Measurements from ENCODE around the gene RPL10. TPM values are rescaled to one million over a fixed set of nuclear protein-coding genes. Genes with fewer than 3 reads are reported as not detected.

RPL10 gene
- polyA plus RNA-seq (ENCODE audit: insufficient read length in 4 of 4), result 1,000 to 10,000 TPM; 3,011 to 4,069 (median 3,093) TPM

DNA sequence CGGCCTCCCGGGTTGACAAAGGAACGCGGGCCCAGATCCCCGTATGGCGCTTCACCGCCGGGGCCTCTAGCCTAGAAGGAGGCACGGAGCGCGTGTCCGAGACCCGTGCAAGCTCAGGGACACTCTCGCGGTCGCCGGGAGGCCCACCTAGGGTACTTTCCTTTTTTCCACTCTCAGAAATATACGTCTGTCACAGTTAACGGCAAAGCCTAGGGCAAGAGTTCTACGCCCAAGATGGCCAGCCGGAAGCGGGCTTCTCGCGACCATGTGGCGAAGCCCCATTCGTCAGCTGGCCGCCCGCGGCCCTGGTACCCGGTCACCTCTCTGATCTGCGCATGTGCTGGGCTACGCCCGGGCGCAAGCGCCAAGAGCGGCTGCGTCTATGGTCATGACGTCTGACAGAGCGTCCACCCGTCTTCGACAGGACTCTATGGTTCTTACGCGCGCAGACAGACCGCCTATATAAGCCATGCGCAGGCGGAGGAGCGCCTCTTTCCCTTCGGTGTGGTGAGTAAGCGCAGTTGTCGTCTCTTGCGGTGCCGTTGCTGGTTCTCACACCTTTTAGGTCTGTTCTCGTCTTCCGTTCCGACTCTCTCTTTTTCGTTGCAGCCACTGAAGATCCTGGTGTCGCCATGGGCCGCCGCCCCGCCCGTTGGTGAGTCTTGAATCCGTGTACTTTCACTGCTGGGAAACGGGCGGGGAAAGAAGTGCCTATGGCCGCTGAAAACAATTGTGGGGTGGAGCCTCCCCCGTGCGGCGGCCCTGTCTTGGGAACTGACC lies at the start of gene RPL10:
Gene RPL10 (plus strand): TSS at position 490 of the 780 bp plus-strand sequence. CDS start 143 bp downstream, at position 633.
- peak; percentile 70 to 88 (median 80) for DNase-seq (ENCODE audit: low read depth in 4 of 4, low spot score in 2 of 4)

DNA sequence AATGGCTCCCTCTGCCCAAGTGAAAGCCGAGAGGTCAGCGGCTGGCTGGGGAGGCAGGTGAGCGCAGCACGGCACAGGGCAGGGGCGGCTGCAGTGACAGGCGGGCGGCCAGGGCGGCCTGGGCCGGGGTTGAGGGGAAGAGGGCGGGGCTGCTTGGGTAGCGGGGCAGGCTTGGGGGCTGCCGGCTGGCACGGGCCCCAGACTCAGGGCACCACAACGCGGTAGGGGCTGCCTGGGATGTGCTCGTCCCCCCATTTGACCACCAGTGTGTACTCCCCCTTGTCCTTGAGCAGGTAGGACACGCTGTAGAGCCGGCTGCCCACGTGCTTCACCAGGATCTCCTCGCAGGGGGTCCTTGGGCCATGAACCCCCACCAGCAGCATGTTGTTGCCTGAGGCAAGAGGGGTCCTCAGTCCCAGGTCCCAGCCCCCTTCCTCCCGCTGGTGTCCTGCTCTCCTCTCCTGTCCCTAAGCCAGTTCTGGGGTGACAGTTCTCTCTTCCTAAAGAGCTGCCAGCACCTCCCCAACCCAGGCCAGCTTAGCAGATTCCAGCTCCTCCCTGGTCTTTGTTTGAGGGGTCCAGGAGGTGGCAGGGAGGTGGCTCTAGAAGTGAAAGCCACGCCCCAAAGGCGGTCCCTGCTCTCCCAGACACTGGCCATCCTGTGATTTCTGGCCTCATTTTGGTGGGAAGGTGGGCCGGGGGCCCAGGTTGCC lies 49.4 kb upstream of the RPL10 start:
- no peak for DNase-seq (ENCODE audit: low read depth in 4 of 4, low spot score in 2 of 4)

GRCh38 chrX:154349359-154349935 lies 48.7 kb upstream of the RPL10 start:
- DNase-seq (ENCODE audit: low read depth in 4 of 4, low spot score in 2 of 4), result no peak

GRCh38 chrX:154349979-154350378 lies 48.2 kb upstream of the RPL10 start:
- DNase-seq (ENCODE audit: low read depth in 4 of 4, low spot score in 2 of 4), result no peak

DNA sequence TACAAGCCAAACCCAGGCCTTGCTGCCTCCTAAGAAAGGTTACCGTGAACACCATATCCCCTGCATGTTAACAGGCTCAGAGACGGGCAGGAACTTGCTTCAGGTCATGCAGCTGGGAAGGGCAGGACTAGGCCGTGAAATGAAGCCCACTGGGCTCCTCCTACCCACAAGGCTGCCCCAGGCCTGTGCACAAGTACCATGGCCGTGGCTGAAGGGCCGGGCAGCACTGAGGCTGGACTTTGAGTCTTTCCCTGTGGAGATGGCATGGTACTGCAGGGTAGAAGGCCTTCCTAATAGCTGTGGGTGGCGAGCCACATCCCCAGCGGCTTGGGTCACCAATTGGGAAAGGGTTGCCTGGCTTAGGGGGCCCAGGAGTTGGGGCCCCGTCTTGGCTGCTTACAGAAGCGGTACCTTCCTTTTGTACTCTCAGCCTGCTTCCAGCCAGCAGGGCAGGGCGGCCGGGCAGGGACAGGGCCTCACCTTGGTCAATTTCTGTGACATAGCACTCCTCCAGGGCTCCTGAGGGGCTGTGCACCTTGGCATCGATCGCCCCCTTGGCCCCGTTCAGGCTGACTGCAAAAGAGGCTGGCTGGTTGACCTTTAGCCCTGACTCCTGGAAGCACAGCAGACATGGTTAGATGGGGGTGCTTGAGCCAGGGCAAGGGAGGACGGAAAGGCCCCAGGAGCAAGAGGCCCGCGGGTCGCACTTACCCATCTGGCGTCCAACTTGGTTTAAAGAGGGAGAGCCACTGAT lies 47.6 kb upstream of the RPL10 start:
- no peak for DNase-seq (ENCODE audit: low read depth in 4 of 4, low spot score in 2 of 4)

GRCh38 chrX:154351183-154352011 lies 46.8 kb upstream of the RPL10 start:
- DNase-seq (ENCODE audit: low read depth in 4 of 4, low spot score in 2 of 4), result no peak

DNA sequence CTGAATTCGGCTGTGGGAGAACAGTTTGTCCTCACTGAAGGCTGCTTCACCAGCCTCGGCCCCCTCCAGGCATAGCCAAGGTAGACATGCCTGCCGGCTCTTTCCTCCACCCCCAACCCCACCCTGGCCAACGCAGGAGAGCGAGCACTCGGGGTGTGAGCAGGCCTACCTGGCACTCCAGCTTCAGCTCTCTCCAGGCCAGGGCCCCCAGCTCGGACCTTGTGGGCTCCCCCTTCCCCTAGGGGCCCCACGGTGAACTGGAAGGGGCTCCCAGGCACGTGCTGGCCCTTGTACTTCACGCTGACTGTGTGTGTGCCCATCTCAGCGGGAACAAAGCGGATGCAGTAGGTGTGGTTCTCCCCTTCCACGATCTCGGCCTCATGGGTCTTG lies 46.2 kb upstream of the RPL10 start:
- DNase-seq (ENCODE audit: low read depth in 4 of 4, low spot score in 2 of 4), result no peak

DNA sequence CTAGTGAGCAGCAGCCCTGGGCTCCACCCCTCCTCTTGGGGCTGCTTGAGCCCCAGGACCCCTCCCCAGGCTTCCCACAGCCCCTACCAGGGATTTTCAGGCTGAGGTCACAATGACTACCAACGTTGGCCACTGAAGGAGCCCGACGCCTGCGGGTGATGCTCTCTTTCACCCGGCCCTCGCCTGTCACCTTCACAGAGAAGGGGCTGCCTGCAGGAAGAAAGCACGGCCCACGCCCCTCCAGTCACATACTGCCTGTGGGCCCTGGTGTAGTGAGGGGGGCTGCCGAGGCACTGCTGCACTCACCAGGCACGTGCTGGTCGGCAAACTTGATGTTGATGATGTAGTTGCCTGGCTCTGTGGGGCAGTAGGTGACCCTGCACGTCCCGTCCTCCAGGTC lies 45.7 kb upstream of the RPL10 start:
- no peak for DNase-seq (ENCODE audit: low read depth in 4 of 4, low spot score in 2 of 4)

- no peak for DNase-seq (ENCODE audit: low read depth in 4 of 4, low spot score in 2 of 4)
Observed at GRCh38 chrX:154353172-154353843, 44.9 kb upstream of the RPL10 start.

DNA sequence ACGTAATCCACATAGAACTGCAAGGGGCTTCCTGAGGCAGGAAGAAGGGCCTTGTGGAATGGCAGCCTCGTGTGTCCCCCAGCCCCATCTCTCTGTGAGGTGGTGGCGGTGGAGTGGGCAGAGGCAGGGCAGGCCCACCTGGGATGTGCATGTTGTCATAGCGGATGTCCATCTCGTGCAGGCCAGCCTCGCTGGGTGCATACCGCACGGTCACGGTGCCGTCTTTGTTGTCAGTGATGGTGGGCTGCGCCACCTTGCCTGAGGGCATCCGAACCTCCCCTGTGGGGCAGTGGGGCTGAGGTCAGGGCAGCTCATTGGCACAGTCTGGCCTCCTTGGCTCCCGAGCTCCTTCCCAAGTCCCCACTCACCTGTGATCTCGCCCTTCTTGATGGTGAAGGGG lies 44.2 kb upstream of the RPL10 start:
- DNase-seq (ENCODE audit: low read depth in 4 of 4, low spot score in 2 of 4), result no peak

- no peak for DNase-seq (ENCODE audit: low read depth in 4 of 4, low spot score in 2 of 4)
Observed at GRCh38 chrX:154354516-154354915, 43.7 kb upstream of the RPL10 start.

GRCh38 chrX:154355094-154355775 lies 42.9 kb upstream of the RPL10 start:
- DNase-seq (ENCODE audit: low read depth in 4 of 4, low spot score in 2 of 4), result no peak

DNA sequence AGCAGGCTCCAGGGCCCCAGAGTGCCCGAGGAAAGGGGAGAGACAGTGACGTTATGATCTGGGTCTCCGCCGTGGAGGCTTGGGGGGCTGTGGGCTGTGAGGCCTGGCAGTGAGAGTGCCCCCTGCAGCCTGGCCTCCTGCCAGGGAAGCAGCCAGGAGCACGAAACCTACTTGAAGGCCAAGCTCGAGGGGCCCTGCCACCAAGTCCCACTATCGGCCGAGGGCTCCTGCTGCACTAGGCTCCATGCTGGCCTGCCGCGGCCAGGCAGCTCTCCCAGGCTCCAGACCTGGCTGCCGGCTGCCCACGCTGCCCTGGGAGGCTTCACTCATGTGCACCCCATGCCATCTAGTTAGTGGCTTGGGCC lies 42.4 kb upstream of the RPL10 start:
- no peak for DNase-seq (ENCODE audit: low read depth in 4 of 4, low spot score in 2 of 4)

GRCh38 chrX:154356596-154356995 lies 41.6 kb upstream of the RPL10 start:
- DNase-seq (ENCODE audit: low read depth in 4 of 4, low spot score in 2 of 4), result no peak

DNA sequence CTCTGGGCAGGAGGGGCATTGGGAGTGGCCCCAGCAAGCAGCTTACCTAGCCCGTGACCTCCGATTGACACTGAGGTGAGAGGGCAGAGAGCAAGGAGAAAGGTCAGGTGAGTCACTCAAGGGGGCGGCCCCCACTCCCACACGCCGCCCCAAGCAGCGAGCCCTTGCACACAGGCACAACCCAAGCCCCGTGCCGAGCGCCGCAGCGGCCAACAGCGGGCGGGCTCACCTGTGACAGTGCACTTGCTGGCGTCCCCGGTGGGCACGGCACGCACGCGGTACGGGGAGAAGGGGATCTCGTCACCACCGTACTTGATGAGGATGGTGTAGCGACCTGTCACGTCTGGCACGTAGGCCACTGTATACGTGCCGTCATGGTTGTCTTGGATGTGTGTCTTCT lies 41.0 kb upstream of the RPL10 start:
- DNase-seq (ENCODE audit: low read depth in 4 of 4, low spot score in 2 of 4), result no peak

- no peak for DNase-seq (ENCODE audit: low read depth in 4 of 4, low spot score in 2 of 4)
Observed at GRCh38 chrX:154358011-154358410, 40.2 kb upstream of the RPL10 start.

DNA sequence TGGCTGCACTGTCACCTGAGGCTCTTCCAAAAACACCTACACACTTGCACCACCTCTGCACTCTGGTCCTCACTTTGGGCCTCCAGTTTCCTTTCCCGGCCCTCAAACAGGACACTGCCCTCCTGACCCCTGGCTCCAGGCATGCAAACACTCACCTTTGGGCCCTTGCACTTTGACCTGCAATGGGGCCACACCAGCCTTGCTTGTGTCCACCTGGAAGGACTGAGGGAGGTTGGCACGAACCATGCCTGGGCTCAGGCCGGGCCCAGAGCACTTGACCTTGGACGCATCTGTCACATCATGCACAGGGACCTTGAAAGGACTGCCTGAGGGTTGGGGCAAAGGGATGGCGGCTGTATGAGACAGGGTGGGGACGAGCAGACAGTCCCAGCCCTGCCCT lies 39.3 kb upstream of the RPL10 start:
- DNase-seq (ENCODE audit: low read depth in 4 of 4, low spot score in 2 of 4), result no peak

DNA sequence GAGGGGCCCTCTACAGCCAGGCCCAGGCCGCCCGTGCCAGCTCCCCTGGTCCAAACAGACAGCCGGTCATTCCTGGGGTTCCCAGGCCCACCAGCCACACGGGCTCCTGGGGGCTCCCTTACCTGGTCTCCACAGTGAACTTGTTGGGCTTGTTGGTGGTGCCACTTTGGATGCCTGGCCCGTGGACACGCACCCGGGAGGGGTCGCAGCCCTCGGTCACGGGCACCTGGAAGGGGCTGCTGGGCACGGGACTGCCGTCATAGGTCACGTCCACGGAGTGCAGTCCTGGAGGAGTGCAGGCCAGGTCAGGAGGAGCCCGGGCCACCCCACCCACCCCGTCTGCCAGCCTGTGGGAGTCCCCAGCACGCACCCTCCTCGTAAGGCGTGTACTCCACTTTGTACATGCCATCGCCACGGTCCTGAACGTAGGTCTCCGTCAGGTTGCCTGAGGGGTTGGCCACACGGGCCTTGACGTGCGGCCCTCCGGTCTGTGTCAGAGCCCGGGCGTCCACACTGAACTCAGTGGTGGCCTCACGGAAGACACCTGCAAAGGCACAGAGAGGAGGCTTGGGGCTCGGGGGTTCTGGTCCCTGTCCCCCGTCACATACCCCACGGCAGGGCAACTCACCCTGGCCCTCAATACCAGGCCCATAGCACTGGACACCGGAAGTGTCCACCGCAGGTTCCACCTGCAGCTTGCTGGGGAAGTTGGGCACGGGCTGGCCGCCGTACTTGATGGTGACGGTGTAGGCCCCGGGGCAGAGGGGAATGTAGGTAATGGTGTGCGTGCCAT lies 38.6 kb upstream of the RPL10 start:
- no peak for DNase-seq (ENCODE audit: low read depth in 4 of 4, low spot score in 2 of 4)
